NCI-H187 (cell line): Measurements from ENCODE around the gene CORO2B.
"Not testable (repeated sequence)": the region's sequence is repeated elsewhere in the genome, so short reads cannot be mapped to it uniquely, and the experiment has no call there.

Experiments used
- DNase-seq, 2 experiments: peaks; one replicate each; lab custom pipeline; 2025; lab: John Stamatoyannopoulos, UW

Gene CORO2B

DNA sequence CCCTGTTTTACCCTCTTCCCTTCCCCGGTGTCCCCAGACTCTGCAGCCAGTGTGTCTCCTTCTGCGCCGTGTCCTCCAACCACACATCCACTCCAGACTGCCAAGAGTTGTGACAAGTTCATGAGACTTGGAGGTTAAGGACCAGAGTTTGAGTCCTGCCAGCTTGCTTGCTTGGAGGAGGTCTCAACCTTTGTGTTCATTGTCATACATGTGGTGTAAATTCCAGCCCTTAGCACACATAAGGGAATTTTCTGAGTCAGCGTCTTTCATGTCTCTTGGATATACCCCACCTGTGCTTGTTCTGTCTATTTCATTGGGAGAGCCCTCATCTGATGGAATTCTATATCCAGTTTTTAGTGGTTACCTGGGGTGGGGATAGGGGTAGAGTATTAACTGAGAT lies 13.3 kb downstream of the CORO2B start:
- no peak for DNase-seq

DNA sequence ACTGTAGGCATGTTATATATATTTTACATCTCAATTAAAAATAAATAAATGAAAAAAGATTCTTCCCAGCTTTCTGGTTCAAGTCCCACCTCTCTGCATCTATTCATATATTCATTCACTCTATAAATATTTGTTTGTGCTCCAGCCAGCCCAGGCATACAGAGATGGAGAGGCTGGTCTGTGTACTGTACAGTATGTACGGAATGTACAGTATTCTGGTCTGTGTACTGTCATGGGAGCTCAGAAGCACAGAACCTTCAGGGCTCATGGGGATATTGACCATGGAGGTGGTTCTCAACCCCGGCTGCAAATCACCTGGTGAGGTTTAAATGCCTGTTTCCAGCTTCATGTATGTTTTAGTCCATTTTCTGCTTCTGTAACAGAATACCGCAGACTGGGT lies 13.8 kb downstream of the CORO2B start:
- no peak for DNase-seq

DNA sequence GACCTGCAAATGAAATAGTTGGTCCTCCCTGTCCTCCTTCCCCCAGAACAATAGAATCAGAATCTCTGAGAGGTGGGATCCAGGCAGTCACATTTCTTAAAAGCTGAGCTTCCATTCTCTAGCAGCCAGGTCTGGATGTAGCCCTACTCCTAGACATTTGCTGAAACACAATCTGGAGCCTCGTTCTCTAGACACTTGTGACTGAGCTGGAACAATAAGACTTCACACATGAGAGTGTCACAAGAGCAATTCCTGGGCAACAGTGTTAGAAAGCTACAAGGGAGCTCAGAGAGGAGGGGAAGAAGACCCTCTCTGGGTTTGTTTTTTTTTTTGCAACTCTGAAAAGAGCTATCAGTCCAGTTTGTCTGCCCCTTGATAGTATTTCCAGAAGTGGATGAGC lies 14.5 kb downstream of the CORO2B start:
- DNase-seq, result no peak

DNA sequence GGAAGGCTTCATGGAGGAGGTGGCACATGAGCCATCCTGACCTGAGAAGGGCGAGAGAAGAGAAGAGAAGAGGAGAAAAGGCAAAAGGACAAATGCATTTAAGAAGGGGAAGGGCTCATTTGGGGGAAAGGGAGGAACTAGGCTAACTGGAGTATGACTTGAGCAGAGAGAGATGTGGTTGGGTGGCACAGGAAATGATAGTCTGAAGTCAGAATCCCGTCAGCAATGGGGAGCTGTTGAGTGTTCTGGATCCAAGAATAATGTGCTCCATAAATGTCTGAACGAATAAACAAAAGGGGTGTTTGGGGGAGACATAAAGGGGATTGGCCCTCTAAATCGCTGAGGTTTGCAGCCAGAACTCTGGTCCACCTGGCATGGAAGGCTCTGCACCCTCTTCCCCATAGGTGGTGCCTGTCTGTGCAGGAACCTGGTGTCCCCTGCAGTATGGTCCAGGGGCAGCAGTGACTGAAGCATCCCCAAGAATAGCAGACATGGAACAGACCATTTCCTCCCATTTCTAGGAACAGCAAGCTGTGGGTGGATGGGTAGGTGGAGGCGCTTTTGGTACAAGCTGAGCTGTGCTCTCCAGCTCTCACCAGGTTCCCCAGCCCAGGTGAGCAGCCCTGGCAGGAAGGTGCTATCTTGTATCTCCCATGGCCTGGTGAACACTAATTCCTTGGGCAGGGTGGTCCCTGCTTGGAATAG lies 15.2 kb downstream of the CORO2B start:
- DNase-seq, result no peak

DNA sequence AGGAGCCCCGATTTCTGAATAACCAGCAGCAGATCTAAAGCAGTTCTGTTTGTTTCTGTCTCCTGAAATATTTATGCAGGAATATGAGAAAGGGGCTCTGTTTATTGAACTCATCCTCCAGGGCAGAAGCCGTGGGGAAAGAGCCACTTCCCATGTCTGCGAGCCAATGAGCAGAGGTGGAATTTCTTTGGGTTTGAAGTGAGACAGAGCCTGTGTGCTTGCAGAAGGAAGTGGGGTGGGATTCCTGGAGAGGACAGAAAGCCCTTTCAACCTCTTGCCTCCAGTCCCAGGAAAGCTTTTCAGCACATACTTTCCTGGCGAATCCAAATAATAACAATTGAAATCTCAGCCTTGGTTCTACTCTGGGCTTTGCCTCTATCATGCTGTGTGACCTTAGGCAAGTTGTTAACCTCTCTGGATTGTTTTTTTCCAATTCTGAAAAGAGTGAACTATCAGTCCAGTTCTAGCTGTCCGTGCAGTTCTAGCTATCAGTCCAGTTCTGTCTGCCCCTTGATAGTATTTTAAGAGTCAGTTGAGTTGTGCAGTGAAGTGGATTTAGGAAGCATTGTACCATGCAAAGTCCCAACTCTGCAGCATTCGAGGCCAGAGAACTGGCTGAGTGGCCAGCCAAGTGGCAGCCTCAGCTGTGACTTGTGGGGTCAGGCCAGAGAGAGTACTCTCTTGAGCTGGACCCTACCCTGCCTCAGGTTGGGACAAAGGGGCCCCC lies 15.9 kb downstream of the CORO2B start:
- no peak for DNase-seq

DNA sequence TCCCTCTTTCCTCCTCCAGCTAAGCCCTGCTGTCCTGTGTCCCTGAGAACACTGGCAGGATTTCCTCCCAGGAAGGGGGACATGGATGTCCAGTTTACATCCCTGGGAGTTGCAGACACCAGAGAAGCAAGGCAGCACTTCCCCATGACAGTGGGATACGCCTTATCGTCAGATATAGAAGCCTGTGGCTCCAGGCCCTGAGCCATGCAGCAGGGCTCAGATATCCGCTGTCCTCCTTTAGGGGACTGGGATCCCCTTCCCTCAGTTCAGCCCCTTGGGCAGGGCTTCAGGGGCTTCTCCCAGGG lies 16.4 kb downstream of the CORO2B start:
- DNase-seq, result no peak

DNA sequence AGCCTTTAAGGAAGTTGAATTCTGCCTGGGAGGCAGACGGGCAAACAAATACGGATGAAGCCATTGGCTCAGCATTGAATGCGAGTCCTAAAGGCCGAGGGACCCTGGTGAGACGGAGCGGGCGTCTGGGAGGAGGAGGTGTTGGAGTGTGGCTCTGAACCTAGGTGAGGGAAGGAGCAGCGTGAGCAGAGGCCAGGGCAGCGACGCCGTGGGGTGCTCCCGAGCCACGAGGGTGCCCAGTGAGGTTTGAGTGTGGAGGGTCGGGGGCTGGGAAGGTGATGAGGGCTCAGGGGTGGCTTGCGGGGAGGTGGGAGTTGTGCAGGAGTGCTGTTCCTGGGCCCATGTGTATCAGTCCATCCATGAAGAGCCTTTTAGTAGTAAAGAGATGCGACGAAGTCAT lies 17.0 kb downstream of the CORO2B start:
- DNase-seq, result no peak

DNA sequence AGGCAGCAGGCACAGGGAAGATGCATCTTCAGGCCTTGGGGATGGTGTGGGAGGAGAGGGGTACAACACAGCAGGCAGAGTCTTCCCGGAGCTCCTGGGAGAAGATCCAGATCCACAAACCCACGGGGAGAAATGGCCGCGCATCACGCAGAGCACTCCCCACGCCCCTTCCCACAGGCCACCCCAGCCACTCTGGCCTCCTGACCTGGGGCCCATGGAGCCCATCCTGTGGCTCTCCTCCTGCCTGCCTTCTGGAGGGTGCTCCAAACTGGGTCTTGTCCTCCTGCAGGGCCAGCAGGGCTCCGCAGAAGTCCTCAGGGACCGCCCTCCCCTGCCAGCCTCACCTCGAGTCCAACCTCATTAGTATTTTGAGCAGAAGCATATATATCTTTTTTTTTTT lies 17.9 kb downstream of the CORO2B start:
- no peak for DNase-seq

DNA sequence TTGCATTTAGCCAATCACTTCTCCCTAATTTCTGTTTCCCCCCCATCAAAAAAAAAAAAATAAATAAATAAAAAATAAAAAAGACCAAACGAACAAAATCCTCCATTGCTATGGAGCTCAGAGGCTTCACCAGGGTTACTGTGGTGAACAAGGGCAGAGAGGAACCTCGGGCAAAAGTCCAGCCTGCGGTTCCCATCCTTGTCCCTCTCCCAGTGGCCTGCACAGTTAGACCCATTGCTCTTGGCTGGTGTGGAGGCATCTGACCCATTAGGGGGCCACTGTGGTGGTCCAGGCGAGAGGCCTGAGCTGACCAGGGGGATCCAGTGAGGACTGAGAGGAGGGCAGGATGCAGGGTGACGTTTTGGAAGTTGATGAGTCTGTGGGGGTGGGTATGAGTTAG lies 18.8 kb downstream of the CORO2B start:
- DNase-seq, result no peak

DNA sequence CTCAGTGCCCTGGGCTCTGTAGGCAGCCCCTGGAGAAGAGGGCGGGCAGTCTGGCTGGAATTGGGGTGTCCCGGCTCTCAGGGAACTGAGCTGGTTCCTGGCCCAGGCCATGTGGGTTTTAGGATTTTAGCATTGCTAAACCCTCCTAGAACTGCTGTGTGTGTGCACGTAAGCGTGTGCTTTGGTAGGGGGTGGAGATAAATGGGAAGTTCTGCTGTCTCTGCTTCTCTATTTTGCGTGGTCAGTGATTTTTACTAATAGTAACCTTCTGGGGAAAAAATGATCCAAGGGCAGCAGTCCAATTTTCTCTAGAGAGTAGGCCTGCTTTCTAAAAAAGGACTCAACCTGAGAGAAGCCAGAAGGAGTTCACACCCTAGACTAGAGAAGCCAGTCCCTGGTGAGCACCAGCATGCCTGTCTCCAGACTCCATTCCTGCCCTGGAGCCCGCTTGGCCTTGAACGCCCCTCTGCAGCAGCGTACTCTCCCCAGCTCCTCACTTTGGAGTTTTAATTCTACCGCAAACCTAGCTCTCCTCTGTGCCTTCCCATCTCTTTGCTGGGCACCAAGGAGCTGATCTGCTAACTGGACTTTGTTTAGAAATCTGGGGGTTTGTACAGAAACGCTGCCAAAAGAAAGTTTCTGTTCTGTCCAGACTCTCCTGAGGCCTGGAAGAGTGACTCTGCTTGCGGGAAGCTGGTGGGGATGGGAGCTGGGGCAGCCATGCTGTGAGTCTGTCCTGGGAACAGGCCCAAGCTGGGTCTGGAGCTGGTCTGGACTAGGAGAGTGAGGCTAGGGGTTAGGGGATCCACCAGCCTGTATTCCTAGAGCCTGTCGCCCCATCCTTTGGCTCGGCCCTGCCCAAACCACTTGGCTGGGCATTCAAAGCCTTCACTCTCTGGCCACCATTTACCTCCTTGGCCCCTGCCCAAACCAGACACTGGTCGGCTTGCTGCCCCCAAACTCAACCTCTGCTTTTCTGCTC lies 19.7 kb downstream of the CORO2B start:
- DNase-seq, result no peak

DNA sequence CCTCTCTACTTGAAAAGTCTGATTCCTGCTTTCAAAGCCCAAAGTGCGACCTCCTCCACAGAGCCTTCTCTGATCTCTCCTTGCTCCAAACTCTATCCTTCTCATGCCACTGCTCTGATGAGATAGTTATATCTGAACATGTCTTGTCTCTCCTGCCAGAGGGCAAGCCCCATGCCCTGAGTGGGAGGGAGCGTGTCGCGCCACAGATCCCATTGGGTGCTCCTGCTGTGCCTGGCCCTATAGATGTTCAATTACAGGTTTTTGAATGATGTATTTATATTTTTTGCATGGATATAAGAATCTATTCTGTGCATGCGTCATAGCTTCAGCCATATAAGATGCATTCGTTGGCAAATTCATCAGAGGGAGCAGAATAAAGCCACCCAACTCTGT lies 20.4 kb downstream of the CORO2B start:
- DNase-seq, result no peak

DNA sequence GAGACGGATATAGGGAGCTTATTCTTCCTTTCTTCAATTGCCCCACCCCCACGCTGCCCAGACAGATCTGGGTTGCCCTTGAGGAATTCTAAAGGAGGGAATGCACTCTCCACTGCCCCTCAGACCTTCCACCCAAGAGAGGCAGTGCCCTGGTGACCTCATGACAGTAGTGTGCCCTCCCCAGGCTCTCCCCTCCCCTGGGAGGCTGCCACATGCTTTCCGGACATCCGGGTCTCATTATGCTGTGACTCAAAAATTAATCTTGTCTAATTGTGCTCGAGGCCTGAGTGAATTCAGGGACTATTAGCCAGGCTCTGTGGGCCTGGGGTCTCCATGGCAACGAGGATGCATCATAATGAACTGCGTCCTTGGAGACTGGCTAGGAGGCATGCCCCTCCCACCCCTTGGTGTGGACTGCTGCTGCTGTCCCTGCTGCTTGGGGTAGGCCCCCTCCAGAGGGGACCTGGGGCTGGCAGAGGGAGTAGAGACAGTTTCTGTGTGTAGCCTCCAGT lies 20.8 kb downstream of the CORO2B start:
- DNase-seq, result no peak

DNA sequence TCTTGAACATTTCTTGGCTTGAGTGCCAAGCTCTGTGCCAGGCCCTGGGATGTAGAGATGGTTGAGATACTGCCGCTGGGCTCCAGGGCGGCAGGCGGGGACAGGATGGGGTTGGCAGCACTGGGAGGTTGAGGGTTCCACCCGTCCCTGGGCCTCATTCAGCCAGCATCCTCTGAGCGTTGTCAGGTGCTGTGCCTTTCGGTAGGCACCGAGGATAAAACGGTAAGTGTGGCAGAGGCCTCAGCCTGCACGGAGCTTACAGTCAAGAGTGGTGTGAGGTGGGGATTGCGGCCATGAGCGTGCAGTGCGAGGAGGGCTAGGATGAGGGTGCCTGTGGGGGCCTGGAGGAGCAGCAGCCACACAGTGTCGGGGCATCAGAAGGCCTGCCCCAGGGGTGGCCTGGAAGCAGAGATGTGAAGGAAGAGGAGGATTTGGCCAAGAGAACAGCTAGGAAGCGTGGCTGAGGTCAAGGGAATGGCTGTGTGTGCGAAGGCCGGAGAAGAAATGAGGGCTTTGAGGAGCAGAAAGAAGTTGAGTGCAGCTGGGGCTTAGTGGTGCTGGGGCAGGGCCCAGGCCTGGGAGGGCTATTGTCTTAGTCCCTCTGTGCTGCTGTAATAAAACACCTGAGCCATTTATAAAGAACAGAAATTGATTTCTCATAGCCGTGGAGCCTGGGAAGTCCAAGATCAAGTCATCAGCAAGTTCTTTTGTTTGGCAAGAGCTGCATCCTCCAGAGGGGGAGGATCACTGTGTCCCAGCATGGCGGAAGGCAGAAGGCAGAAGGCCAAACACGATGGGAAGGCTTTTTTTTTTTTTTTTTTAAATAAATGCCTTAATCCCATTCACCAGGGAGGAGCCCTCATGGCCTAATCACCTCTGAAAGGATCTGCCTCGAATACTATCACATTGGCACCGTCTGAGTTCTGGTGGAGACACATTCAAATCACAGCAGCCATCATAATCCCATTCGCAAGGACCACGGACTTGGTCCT lies 22.7 kb downstream of the CORO2B start:
- DNase-seq, result no peak

DNA sequence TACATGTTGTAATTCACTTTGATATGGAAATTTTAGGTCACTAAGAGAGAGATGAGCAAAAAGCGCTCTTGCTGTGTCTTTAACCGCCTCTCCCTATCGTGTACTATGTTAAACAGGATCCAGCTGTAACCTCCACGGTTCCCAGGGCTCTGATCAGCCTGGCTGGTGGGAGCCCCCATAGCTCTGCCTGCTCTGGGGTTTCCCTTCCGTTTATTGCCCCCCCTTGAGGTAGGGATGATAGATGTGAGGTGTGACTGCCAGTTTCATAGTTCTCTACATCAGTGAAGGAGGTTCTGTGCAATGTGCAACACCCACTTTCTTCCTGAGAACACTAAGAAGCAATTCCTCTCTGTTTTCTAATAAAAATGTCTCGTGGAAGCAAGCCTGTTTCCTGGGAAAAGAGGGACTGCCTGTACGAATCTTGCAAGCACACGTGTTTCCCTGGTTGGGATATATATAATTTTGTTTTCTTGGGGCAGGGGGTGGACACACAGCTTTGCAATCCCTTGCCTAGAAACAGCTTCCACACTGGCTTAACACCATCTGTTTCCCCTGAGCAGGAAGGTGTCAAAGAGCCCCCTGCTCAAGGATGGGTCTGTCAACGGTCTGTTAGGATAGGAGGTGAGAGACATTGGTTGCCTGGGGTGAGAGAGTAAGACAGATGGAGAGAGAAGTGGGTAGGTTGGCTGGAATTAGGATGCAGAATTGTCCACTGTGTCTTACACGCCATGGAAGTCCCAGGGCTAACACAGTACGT lies 23.8 kb downstream of the CORO2B start:
- no peak for DNase-seq

DNA sequence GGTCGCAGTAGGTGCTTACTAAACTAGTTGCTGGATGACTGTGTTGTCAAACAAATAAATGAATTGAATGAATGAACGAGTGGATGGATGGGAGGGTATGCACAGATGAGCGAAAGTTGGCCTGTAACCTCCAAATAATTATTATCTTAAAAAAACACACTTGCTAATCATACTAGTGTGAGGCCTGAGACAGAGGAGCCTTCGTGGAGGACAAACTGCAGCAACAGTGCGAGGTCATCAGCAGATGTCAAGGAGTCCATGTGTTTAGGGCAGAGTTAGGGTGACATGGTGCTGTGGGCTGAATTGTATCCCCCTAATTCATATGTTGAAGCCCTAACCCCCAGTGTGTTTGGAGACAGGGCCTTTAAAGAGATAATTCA lies 24.4 kb downstream of the CORO2B start:
- no peak for DNase-seq

DNA sequence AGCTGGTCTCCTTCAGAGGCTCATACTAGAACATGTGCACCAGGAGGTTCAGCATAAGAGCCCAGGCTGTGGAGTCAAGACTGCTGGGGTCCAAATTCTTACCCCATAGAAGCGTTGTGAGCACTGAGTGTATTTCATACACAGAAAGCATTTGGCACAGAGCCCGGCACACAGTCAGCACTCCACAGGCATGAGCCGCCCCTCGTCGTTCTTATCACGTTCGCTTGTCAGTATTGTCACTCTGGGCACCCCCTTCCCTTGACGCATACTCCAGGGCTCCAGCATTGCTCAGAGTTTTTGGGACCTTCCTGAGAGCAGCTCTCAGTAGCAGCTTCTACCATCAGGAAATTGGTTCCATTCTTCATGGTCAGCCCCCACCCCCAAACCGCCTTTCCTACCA lies 25.2 kb downstream of the CORO2B start:
- DNase-seq, result no peak

DNA sequence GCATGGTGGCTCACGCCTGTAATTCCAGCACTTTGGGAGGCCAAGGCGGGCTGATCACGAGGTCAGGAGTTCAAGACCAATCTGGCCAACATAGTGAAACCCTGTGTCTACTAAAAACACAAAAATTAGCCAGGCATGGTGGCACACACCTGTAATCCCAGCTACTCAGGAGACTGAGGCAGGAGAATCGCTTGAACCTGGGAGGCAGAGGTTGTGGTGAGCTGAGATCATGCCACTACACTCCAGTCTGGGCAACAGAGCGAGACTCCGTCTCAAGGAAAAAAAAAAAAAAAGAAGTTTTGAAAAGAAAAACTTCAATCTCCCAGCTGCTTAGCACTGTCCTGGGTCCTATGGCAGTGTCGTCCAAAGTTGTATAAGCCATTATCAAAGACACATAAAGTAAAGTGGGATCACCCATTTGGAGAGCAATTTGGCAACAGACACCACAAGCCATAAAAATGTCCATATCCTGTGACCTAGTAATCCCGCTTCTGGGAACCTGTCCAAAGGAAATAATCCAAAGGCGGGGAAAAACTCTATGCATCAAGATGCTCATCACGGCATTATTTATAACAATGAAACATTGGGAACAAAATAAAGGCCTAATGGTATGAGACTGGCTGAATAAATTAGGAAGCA lies 26.2 kb downstream of the CORO2B start:
- DNase-seq, result not testable (repeated sequence)

DNA sequence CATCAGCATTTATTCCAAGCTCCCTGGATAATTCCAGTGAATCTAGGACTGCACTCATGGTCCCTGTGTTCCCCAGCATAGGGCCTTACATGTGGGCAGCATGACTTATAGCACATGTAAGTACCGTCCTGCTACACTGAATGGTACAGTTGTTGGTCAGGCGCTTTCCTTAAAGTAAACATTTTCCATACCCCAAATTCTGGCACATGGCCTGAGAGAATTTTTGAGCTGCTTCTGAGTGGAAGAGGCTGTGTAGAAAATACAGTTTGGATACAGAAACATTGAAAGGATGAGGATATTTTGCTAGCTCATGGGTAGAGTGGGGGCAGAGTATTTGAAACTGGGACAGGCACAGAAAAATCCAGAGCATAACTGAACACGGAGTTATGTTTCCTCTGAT lies 27.6 kb downstream of the CORO2B start:
- DNase-seq, result no peak

DNA sequence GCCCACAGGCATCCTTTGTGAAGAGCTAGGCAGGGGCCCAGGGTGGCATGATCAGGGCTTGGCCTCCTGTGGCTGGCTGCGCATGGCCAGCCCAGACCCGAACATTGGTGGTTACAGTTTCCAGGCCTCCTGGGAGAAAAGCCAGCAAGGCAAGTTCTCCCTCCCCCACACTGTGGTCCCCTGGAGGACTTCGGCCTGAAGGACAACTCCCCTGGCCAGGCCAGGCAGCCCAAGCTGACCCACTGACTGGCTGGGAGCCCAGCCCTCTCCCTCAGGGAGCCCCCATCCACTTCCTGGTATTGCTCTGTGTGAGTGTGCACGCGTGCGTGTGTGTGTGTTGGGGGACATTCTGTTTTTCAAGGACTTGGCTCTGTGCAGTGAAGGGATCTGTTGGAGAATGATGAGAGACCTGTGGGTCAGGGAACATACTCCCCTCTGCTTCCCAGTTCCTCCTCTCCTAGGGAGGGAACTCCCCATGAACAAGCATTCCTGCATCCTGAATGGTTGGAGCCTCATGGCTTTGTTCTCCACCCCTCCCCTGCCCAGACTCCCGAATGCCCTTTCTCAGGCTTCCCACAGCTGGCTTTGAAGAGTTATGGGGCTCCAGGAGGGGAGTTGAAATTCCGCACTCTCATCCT lies 29.5 kb downstream of the CORO2B start:
- no peak for DNase-seq

DNA sequence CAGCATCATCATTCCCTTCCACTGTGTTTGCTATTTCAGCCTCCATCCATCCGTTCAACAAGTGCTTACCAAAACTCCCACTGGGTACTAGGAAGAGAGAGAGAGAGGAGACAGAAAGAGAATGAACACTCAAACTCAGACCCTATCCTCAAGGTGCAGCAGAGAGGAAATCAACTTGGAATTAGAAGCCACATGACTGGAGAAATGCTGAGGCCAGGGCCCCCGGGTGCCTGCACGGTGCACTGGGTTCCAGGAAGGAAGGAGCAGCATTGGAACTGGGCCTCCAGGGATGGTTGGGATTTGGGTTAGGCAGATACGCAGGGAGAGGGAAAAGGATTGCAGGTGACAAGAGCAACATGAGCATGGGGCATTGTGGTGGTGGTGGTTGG lies 30.0 kb downstream of the CORO2B start:
- no peak for DNase-seq
